ENCODE results near the gene CCN2.

Gene CCN2

GRCh38 chr6:131950767-131951575 lies at the start of gene CCN2:
Gene CCN2 (minus strand): TSS chr6:131951372. CDS start chr6:131951172, 200 bp downstream.
- no peak for DNase-seq

GRCh38 chr6:132000296-132000695 lies 49.1 kb upstream of the CCN2 start:
- DNase-seq, result no peak

GRCh38 chr6:131999545-132000146 lies 48.5 kb upstream of the CCN2 start:
- no peak for DNase-seq

GRCh38 chr6:131998255-131998982 lies 47.2 kb upstream of the CCN2 start:
- no peak for DNase-seq

GRCh38 chr6:131997429-131998153 lies 46.4 kb upstream of the CCN2 start:
- no peak for DNase-seq

GRCh38 chr6:131995917-131996316 lies 44.7 kb upstream of the CCN2 start:
- DNase-seq, result no peak

- no peak for DNase-seq
Measured at GRCh38 chr6:131992557-131992956, 41.4 kb upstream of the CCN2 start.

- DNase-seq, result no peak
Measured at GRCh38 chr6:131989036-131989435, 37.9 kb upstream of the CCN2 start.

GRCh38 chr6:131982740-131983259 lies 31.6 kb upstream of the CCN2 start:
- DNase-seq, result no peak

GRCh38 chr6:131981624-131981978 lies 30.4 kb upstream of the CCN2 start:
- DNase-seq, result no peak

- no peak for DNase-seq
Measured at GRCh38 chr6:131980791-131981623, 29.8 kb upstream of the CCN2 start.

- DNase-seq, result no peak
Measured at GRCh38 chr6:131980338-131980790, 29.2 kb upstream of the CCN2 start.

GRCh38 chr6:131979515-131980337 lies 28.6 kb upstream of the CCN2 start:
- DNase-seq, result no peak

- no peak for DNase-seq
Measured at GRCh38 chr6:131978522-131978921, 27.4 kb upstream of the CCN2 start.

- DNase-seq, result no peak
Measured at GRCh38 chr6:131976545-131977061, 25.4 kb upstream of the CCN2 start.

GRCh38 chr6:131972741-131973140 lies 21.6 kb upstream of the CCN2 start:
- DNase-seq, result no peak

- DNase-seq, result no peak
Measured at GRCh38 chr6:131970076-131970859, 19.1 kb upstream of the CCN2 start.

- DNase-seq, result no peak
Measured at GRCh38 chr6:131968656-131969055, 17.5 kb upstream of the CCN2 start.

- no peak for DNase-seq
Measured at GRCh38 chr6:131967948-131968347, 16.8 kb upstream of the CCN2 start.

GRCh38 chr6:131966443-131966842 lies 15.3 kb upstream of the CCN2 start:
- DNase-seq, result no peak
